Endothelial cell (in vitro differentiated cells): ENCODE data around the gene NF2. TPM values are rescaled to one million over a fixed set of nuclear protein-coding genes. Genes with fewer than 3 reads are reported as not detected.

ENCODE experiments used
- DNase-seq: peaks from one replicate; pipeline ENCODE4 v3.0.0; 2021; ENCODE audit warnings: low spot score
- H3K27ac Mint-ChIP-seq: one replicate; pipeline ENCODE4 v1.8.0; 2021; ENCODE audit warnings: mixed read lengths, inconsistent platforms; ENCODE audit not compliant: unreplicated experiment
- H3K27me3 Mint-ChIP-seq: one replicate; pipeline ENCODE4 v1.8.0; 2021; ENCODE audit warnings: mild to moderate bottlenecking, moderate library complexity, mixed read lengths, inconsistent platforms; ENCODE audit not compliant: unreplicated experiment
- H3K36me3 Mint-ChIP-seq: one replicate; pipeline ENCODE4 v1.8.0; 2021; ENCODE audit warnings: mild to moderate bottlenecking, low read depth, mixed read lengths, inconsistent platforms; ENCODE audit not compliant: unreplicated experiment
- H3K4me1 Mint-ChIP-seq: one replicate; pipeline ENCODE4 v1.8.0; 2021; ENCODE audit warnings: mild to moderate bottlenecking, mixed read lengths, inconsistent platforms; ENCODE audit not compliant: unreplicated experiment
- H3K4me3 Mint-ChIP-seq: one replicate; pipeline ENCODE4 v1.8.0; 2021; ENCODE audit warnings: mild to moderate bottlenecking, mixed read lengths, inconsistent platforms; ENCODE audit not compliant: unreplicated experiment
- H3K9me3 Mint-ChIP-seq: one replicate; pipeline ENCODE4 v1.8.0; 2021; ENCODE audit warnings: mixed read lengths, inconsistent platforms; ENCODE audit not compliant: unreplicated experiment
- total RNA-seq: library from RNA; stranded (reverse); fragmentation: NEBNext Ultra II Directional; extraction: Animal tissue kit (Norgen Biotek cat#: 25700); gene quantifications from one replicate; pipeline ENCODE4 v1.2.1, GENCODE V29; 2021; ENCODE audit not compliant: unreplicated experiment
- TF ChIP-seq, protein P1 (sequence below): fragments of 200-600 bp; sonication (generic); IDR thresholded peaks from one replicate; pipeline ENCODE4 v1.5.0; 2021; ENCODE audit warnings: antibody characterized with exemption; ENCODE audit not compliant: unreplicated experiment

Gene NF2
- total RNA-seq, 1 donor from 2014 or later, result 44.3 TPM

DNA sequence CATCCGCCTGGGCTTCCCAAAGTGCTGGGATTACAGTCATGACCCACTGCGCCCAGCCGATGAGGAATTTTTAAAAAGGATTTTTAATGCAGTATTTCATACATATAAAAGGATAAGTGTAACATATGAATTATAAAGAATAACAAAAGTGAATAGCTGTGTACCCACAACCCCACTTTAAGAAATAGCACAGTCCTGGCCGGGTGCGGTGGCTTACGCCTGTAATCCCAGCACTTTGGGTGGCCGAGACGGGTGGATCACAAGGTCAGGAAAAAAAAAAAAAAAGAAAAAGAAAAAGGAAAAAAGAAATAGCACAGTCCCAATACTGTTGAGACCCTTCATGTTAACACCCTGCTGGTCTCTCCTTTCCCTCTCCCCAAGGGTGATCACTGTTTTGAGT lies 62.1 kb downstream of the NF2 start:
- Mint-ChIP-seq H3K27ac (no peak overlapping the region), H3K9me3 (no peaks in the 10 kb centered on the region), H3K4me1 (peaks cover 8% of the 10 kb centered on the region), H3K27me3 (peaks cover 1% of the 10 kb centered on the region), H3K4me3 (no peak overlapping the region), H3K36me3 (peaks cover 18% of the 10 kb centered on the region)
- DNase-seq, result no peak
- TF ChIP-seq, protein P1, sequence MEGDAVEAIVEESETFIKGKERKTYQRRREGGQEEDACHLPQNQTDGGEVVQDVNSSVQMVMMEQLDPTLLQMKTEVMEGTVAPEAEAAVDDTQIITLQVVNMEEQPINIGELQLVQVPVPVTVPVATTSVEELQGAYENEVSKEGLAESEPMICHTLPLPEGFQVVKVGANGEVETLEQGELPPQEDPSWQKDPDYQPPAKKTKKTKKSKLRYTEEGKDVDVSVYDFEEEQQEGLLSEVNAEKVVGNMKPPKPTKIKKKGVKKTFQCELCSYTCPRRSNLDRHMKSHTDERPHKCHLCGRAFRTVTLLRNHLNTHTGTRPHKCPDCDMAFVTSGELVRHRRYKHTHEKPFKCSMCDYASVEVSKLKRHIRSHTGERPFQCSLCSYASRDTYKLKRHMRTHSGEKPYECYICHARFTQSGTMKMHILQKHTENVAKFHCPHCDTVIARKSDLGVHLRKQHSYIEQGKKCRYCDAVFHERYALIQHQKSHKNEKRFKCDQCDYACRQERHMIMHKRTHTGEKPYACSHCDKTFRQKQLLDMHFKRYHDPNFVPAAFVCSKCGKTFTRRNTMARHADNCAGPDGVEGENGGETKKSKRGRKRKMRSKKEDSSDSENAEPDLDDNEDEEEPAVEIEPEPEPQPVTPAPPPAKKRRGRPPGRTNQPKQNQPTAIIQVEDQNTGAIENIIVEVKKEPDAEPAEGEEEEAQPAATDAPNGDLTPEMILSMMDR, result no peak

GRCh38 chr22:29668673-29669072 lies 65.2 kb downstream of the NF2 start:
- Mint-ChIP-seq H3K9me3 (no peaks in the 10 kb centered on the region), H3K27ac (no peak overlapping the region), H3K36me3 (peaks cover 22% of the 10 kb centered on the region), H3K27me3 (peaks cover 4% of the 10 kb centered on the region), H3K4me1 (no peaks in the 10 kb centered on the region), H3K4me3 (no peak overlapping the region)
- TF ChIP-seq, protein P1, result no peak
- no peak for DNase-seq

DNA sequence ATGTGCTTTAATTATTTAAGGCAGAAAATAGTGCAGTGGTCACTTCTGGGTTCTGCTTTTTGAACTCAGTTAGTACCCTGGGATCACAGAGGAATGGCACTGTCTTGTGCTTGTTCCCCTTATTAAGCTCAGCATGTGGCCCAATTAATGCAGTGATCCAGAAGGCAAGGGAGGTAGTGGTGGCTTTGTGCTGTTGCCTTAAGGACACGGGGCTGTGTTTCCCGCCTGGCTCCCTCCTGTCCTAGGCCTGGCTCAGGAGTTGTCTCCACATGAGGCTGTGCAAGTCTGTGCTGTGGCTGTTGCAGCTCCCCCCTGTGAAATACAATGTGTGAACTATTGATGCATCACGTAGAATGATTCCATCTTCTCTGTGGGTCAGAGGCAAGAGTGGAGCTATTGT lies 67.2 kb downstream of the NF2 start:
- Mint-ChIP-seq H3K27ac (no peak overlapping the region), H3K27me3 (peaks cover 4% of the 10 kb centered on the region), H3K4me3 (no peak overlapping the region), H3K36me3 (peaks cover 30% of the 10 kb centered on the region), H3K4me1 (no peaks in the 10 kb centered on the region), H3K9me3 (no peaks in the 10 kb centered on the region)
- TF ChIP-seq, protein P1, result no peak
- DNase-seq, result no peak

DNA sequence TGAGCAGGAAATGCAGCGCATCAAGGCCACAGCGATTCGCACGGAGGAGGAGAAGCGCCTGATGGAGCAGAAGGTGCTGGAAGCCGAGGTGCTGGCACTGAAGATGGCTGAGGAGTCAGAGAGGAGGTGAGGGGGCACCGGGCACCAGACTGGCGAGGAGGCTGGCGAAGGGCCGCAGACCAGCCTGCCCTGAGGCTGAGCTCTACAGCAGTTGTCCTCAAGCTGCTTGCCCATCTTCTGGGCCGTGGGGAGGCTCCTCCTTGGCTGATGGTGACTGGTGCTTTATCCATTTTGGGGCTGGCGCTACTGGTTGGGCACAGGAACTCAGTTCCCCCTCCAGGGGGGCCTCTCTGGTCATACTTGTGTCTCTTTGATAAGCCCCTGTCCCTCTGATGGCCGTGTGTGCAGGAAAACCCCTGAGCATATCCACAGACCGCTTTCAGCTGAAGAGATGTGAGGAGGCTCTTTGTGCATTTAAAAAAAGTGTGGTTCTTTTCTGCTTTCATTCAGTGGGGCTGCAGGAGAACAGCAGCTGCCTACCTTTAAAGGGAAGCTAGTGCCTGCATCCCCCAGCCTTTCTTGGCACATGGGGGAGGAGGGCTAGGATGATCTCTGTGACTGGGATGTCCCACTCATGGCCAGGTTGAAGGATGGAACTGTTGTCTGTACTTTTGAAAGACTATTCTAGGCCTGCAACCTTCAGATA lies 70.1 kb downstream of the NF2 start:
- Mint-ChIP-seq H3K27me3 (peaks cover 2% of the 10 kb centered on the region), H3K9me3 (no peaks in the 10 kb centered on the region), H3K4me3 (no peak overlapping the region), H3K4me1 (no peaks in the 10 kb centered on the region), H3K27ac (no peak overlapping the region), H3K36me3 (peaks cover 40% of the 10 kb centered on the region)
- TF ChIP-seq, protein P1, result no peak
- DNase-seq, result no peak

DNA sequence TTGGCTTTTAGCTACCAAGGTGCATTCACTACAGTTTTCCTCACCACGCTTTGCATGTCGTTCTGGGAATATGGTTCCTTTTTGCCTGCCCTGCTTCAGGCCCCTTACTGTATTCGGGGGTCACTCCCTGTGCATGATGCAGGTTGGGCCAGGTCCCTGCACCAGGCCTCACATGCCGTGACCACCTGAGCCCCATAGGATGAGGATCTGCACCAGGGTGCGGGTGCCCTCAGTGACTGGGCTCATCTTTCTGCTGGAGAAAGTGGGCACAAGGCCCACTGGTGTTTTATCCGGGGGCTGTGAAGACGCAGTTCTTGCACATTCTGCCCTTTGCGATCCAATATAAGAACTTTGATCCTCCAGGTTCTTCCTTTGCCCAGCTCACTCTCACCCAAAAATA lies 70.7 kb downstream of the NF2 start:
- H3K27ac Mint-ChIP-seq, result no peak overlapping the region
- DNase-seq, result no peak
- peaks cover 2% of the 10 kb centered on the region for H3K27me3 Mint-ChIP-seq
- no peak overlapping the region for H3K4me3 Mint-ChIP-seq
- peaks cover 36% of the 10 kb centered on the region for H3K36me3 Mint-ChIP-seq
- no peaks in the 10 kb centered on the region for H3K4me1 Mint-ChIP-seq
- no peaks in the 10 kb centered on the region for H3K9me3 Mint-ChIP-seq
- TF ChIP-seq, protein P1, result no peak
